DOHH2 (cell line): ENCODE data around the gene PIGM.

ENCODE experiments used
- H3F3A ChIP-seq: fragments of 200-600 bp; sonication (generic), shearing (Covaris generic); 2 replicates; pipeline ENCODE4 v1.6.0; 2016; ENCODE audit warnings: antibody characterized with exemption, mild to moderate bottlenecking; ENCODE audit not compliant: control insufficient read depth, insufficient read depth
- H3K27ac ChIP-seq: fragments of 200-600 bp; sonication (generic); 2 replicates; pipeline ENCODE4 v1.5.1; 2014; ENCODE audit warnings: low read depth, mild to moderate bottlenecking, low read length, moderate library complexity
- H3K27me3 ChIP-seq: fragments of 200-600 bp; sonication (generic); 2 replicates; pipeline ENCODE4 v1.6.1; 2014; ENCODE audit warnings: mild to moderate bottlenecking, low read length, mixed read lengths; ENCODE audit not compliant: control insufficient read depth
- H3K36me3 ChIP-seq: fragments of 200-600 bp; sonication (generic); 2 replicates; pipeline ENCODE4 v1.6.1; 2014; ENCODE audit warnings: mild to moderate bottlenecking, low read length, moderate library complexity, mixed read lengths; ENCODE audit not compliant: control insufficient read depth
- H3K4me1 ChIP-seq: fragments of 200-600 bp; sonication (generic); 2 replicates; pipeline ENCODE4 v1.6.1; 2014; ENCODE audit warnings: mild to moderate bottlenecking, low read length, mixed read lengths; ENCODE audit not compliant: control insufficient read depth
- H3K4me2 ChIP-seq: fragments of 200-600 bp; sonication (generic); 2 replicates; pipeline ENCODE4 v1.6.0; 2014; ENCODE audit warnings: mild to moderate bottlenecking, low read length, moderate library complexity
- H3K4me3 ChIP-seq: fragments of 200-600 bp; sonication (generic); 2 replicates; pipeline ENCODE4 v1.5.1; 2014; ENCODE audit warnings: mild to moderate bottlenecking, low read length, mixed read lengths
- H3K79me2 ChIP-seq: fragments of 200-600 bp; sonication (generic); 2 replicates; pipeline ENCODE4 v1.6.1; 2014; ENCODE audit warnings: mild to moderate bottlenecking, low read length, mixed read lengths; ENCODE audit not compliant: control insufficient read depth
- H3K9me2 ChIP-seq: fragments of 200-600 bp; sonication (generic); replicated peaks from 2 replicates; pipeline ENCODE4 v1.6.1; 2014; ENCODE audit warnings: mild to moderate bottlenecking, low read length, mixed read lengths; ENCODE audit not compliant: control insufficient read depth
- H3K9me3 ChIP-seq: fragments of 200-600 bp; sonication (generic); 2 replicates; pipeline ENCODE4 v1.6.1; 2014; ENCODE audit warnings: antibody characterized with exemption, low read length, mixed read lengths; ENCODE audit not compliant: control insufficient read depth, insufficient read depth
- H4K20me1 ChIP-seq: fragments of 200-600 bp; sonication (generic); 2 replicates; pipeline ENCODE4 v1.6.0; 2014; ENCODE audit warnings: low read depth, mild to moderate bottlenecking, antibody characterized with exemption, low read length, moderate library complexity; ENCODE audit not compliant: control insufficient read depth, insufficient read depth
- CTCF ChIP-seq: fragments of 200-600 bp; sonication (generic); IDR thresholded peaks from one replicate; pipeline ENCODE4 v1.5.1; 2014; ENCODE audit warnings: antibody characterized with exemption, mild to moderate bottlenecking, low read depth, low read length; ENCODE audit not compliant: poor library complexity, severe bottlenecking
- EZH2phosphoT487 ChIP-seq: fragments of 200-600 bp; sonication (generic); IDR thresholded peaks from 2 replicates; pipeline ENCODE4 v1.6.1; 2017; ENCODE audit warnings: borderline replicate concordance, mild to moderate bottlenecking, antibody characterized with exemption, low read length, moderate library complexity, mixed read lengths

The PIGM gene

GRCh38 chr1:159982280-159982679, 49.5 kb downstream of the PIGM start:
- Histone ChIP-seq H4K20me1 (no peaks in the 10 kb centered on the region), H3F3A (no peaks in the 10 kb centered on the region), H3K4me3 (no peak overlapping the region), H3K27ac (no peak overlapping the region), H3K79me2 (no peaks in the 10 kb centered on the region), H3K9me3 (no peaks in the 10 kb centered on the region), H3K9me2 (no peaks in the 10 kb centered on the region), H3K27me3 (peaks cover 40% of the 10 kb centered on the region), H3K36me3 (no peaks in the 10 kb centered on the region), H3K4me1 (no peaks in the 10 kb centered on the region), H3K4me2 (no peak overlapping the region)
- TF ChIP-seq EZH2phosphoT487, result no peak

DNA sequence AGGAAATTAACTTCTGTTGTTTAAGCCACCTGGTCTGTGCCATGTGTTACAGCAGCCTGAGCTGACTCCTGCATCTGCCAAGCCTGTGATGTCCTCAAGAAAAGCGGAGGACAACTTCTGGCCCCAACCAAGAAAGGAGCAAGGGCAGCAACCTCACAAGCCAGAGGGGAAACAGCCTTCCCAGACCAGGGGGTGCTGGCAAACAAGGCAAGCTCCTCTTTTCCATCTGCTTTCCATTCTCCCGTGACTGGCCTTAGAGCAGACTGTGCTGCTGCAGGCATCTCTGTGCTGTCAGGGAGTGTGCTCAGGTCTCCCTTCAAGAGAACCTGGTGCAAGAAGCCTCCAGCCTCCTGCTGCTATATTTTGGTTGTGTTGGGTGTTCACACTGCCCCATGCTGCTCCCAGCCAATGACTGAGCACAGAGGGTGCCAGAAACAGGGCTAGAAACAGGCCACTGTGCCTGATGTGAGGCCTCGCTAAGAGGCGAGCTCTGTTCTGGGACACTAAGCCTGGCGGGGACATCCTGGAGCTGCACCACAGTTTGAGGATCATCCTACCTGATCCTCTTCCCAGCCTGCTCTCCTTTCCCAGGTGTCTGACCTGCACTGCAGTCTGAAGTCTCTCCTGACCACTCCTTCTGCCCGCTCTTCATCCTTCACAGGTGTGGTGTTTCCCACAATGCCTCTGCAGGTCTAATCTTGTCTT, 50.3 kb downstream of the PIGM start:
- Histone ChIP-seq H4K20me1 (no peaks in the 10 kb centered on the region), H3K36me3 (no peaks in the 10 kb centered on the region), H3F3A (no peaks in the 10 kb centered on the region), H3K4me2 (no peak overlapping the region), H3K9me3 (no peaks in the 10 kb centered on the region), H3K9me2 (no peaks in the 10 kb centered on the region), H3K79me2 (no peaks in the 10 kb centered on the region), H3K27ac (no peak overlapping the region), H3K4me3 (no peak overlapping the region), H3K27me3 (peaks cover 39% of the 10 kb centered on the region), H3K4me1 (no peaks in the 10 kb centered on the region)
- TF ChIP-seq CTCF (no peak), EZH2phosphoT487 (no peak)

DNA sequence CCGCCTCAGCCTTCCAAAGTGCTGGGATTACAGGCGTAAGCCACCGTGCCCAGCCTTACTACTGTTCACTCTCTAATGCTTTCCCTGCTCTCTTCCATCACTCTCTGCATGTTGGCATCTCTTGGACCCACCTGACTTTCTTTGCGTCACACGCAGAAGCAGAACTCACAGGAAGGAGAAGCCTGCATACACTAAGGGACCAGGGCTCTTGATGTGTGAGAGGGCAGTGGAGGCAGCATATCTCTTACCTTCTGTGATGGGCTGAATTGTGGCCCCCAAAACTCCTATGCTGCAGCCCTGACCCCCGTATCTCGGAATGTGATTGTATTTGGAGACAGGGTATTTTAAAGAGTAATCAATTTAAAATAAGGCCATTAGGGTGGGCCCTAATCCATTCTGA, 51.0 kb downstream of the PIGM start:
- Histone ChIP-seq H3K36me3 (no peaks in the 10 kb centered on the region), H3K9me2 (no peaks in the 10 kb centered on the region), H3K4me1 (no peaks in the 10 kb centered on the region), H3K27me3 (peaks cover 37% of the 10 kb centered on the region), H3K4me2 (no peak overlapping the region), H3F3A (no peaks in the 10 kb centered on the region), H3K9me3 (no peaks in the 10 kb centered on the region), H3K27ac (no peak overlapping the region), H4K20me1 (no peaks in the 10 kb centered on the region), H3K4me3 (no peak overlapping the region), H3K79me2 (no peaks in the 10 kb centered on the region)
- no peak for TF ChIP-seq CTCF

- Histone ChIP-seq H3K4me2 (no peak overlapping the region), H3F3A (no peaks in the 10 kb centered on the region), H3K36me3 (no peaks in the 10 kb centered on the region), H3K4me3 (no peak overlapping the region), H3K9me3 (no peaks in the 10 kb centered on the region), H3K27ac (no peak overlapping the region), H3K4me1 (no peaks in the 10 kb centered on the region), H3K9me2 (no peaks in the 10 kb centered on the region), H3K27me3 (peaks cover 41% of the 10 kb centered on the region), H3K79me2 (no peaks in the 10 kb centered on the region), H4K20me1 (no peaks in the 10 kb centered on the region)
- TF ChIP-seq EZH2phosphoT487 (no peak), CTCF (no peak)
Measured at GRCh38 chr1:159980076-159980475, 51.7 kb downstream of the PIGM start.
